ENCODE data around the gene BDKRB1.

The BDKRB1 gene

DNA sequence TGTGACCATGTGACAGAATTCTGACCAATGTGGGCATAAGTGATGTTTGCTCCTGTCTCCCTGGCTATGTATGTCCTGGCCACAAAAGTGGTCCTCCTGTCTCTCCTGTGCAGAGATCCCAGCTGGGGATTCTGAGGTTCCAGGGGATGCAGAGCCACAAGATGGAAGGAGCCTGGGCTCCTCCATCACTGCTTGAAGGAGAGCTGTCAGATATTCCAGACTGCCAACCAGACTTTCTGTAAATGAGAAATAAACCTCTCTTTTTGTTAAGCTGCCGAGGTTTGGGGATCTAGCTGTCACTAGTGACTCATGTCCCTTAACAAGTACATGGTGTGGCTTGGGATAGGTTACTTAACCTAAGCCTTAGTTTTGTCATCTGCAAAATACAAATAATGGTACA, 21.9 kb downstream of the BDKRB1 start:
- TF ChIP-seq RAD21 (IDR thresholded peaks at IDR 0.05; ENCODE audit: low read depth) (no peak), NFIC (IDR thresholded peaks at IDR 0.05) (no peak), CEBPB (IDR thresholded peaks at IDR 0.05) (no peak), TAF1 (IDR thresholded peaks at IDR 0.05; ENCODE audit: low read depth) (no peak)
- TF ChIP-seq, protein P1, sequence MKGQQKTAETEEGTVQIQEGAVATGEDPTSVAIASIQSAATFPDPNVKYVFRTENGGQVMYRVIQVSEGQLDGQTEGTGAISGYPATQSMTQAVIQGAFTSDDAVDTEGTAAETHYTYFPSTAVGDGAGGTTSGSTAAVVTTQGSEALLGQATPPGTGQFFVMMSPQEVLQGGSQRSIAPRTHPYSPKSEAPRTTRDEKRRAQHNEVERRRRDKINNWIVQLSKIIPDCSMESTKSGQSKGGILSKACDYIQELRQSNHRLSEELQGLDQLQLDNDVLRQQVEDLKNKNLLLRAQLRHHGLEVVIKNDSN (IDR thresholded peaks at IDR 0.05): 0 out of 2 replicates have a peak, but pooled peaks have one; percentile 40

DNA sequence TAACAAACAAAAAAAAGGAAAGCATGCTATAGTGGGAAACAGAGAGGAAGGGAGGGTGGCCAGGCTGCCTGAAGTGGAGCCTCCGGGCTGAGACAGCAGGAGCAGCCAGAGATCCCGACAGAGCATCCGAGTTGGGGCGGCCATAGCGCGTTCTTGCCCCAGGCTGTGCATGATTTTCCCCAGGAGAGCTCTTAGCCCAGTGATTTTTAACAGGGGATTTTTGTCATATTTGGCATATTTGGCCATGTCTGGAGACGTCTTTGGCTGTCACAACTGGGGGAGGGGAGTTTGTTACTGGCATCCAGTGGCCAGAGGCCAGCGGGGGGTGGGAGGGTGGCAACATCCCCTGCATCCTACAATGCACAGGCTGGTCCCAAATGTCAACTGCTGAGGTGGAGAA, 23.6 kb downstream of the BDKRB1 start:
- TF ChIP-seq RAD21 (IDR thresholded peaks at IDR 0.05; ENCODE audit: low read depth) (no peak), NFIC (IDR thresholded peaks at IDR 0.05) (no peak), TCF12 (IDR thresholded peaks at IDR 0.05; ENCODE audit: low read depth) (no peak), CEBPB (IDR thresholded peaks at IDR 0.05) (no peak), CREB1 (IDR thresholded peaks at IDR 0.05; ENCODE audit: low read depth) (no peak), EGR1 (IDR thresholded peaks at IDR 0.05) (no peak), FOXM1 (IDR thresholded peaks at IDR 0.05; ENCODE audit: borderline replicate concordance, low read depth) (no peak)
- TF ChIP-seq, protein P1 (IDR thresholded peaks at IDR 0.05): no peak

DNA sequence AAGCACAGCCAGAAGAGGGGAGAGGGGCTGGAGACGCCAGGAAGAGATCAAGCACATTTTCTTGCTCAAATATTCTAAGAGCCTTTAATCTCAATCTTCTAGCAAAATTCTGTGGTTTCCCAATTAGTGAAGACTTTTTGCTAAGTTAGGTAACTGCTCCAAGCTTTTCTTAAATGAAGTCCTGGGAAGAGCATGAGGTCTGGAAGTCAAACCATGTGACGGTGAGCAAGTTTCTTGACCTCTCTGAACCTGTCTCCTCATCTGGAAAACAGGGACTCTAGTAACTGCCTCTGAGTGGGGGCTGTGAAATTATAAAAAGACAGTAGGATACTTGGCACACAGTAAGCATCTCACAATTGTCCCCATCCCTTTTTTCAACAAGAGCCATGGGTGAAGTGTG, 24.1 kb downstream of the BDKRB1 start:
- no peak for TF ChIP-seq ZBTB7A (IDR thresholded peaks at IDR 0.05; ENCODE audit: low read depth)
- no peak for TF ChIP-seq NFIC (IDR thresholded peaks at IDR 0.05)
- no peak for TF ChIP-seq YY1 (IDR thresholded peaks at IDR 0.05; ENCODE audit: low read depth)
- TF ChIP-seq, protein P1 (IDR thresholded peaks at IDR 0.05): no peak
- TF ChIP-seq FOXM1 (IDR thresholded peaks at IDR 0.05; ENCODE audit: borderline replicate concordance, low read depth): no peak
- no peak for TF ChIP-seq TAF1 (IDR thresholded peaks at IDR 0.05; ENCODE audit: low read depth)

DNA sequence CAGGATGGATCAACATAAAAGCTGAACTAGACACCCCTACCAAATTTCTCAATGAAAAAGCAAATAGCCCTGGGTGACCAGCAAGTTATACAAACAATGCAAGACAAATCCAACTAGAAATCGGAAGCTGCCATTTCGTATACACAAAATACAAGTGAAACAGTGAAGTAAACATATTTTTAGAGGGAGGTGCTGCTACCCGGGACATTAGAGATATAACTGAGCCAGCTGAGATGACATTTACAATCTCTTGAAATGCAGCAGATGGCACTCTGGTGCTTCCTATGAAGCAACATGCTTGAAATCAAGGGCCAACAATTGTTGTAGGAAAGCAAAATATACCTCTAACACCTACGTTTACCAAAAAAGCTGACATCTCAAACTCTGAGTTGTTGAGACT, 25.5 kb downstream of the BDKRB1 start:
- TF ChIP-seq NFIC (IDR thresholded peaks at IDR 0.05) (no peak), ZBTB7A (IDR thresholded peaks at IDR 0.05; ENCODE audit: low read depth) (no peak), TAF1 (IDR thresholded peaks at IDR 0.05; ENCODE audit: low read depth) (no peak), CEBPB (IDR thresholded peaks at IDR 0.05) (no peak), EGR1 (IDR thresholded peaks at IDR 0.05) (no peak)

DNA sequence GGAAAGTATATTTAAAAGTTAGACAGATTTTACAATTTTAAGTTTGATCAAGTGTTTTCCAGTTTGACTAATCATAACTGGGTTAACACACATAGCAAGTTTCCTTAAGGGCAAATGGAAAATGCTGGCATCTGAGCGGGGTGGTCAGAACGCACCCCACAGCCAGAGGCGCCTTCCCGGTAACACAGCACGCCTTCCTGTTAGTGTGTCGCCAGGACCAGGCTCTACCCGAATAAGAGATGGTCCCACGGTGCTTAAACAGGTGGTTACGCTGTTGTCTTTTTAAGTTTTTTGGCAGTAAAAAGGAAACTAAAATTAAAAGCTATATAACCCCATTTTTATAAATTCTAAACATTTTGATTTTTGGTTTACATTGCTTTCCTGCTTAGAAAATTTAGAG, 28.0 kb downstream of the BDKRB1 start:
- no peak for TF ChIP-seq ZBTB7A (IDR thresholded peaks at IDR 0.05; ENCODE audit: low read depth)
- TF ChIP-seq, protein P2, sequence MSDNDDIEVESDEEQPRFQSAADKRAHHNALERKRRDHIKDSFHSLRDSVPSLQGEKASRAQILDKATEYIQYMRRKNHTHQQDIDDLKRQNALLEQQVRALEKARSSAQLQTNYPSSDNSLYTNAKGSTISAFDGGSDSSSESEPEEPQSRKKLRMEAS (IDR thresholded peaks at IDR 0.05): no peak
- TF ChIP-seq YY1 (IDR thresholded peaks at IDR 0.05; ENCODE audit: low read depth): no peak
- TF ChIP-seq, protein P3, sequence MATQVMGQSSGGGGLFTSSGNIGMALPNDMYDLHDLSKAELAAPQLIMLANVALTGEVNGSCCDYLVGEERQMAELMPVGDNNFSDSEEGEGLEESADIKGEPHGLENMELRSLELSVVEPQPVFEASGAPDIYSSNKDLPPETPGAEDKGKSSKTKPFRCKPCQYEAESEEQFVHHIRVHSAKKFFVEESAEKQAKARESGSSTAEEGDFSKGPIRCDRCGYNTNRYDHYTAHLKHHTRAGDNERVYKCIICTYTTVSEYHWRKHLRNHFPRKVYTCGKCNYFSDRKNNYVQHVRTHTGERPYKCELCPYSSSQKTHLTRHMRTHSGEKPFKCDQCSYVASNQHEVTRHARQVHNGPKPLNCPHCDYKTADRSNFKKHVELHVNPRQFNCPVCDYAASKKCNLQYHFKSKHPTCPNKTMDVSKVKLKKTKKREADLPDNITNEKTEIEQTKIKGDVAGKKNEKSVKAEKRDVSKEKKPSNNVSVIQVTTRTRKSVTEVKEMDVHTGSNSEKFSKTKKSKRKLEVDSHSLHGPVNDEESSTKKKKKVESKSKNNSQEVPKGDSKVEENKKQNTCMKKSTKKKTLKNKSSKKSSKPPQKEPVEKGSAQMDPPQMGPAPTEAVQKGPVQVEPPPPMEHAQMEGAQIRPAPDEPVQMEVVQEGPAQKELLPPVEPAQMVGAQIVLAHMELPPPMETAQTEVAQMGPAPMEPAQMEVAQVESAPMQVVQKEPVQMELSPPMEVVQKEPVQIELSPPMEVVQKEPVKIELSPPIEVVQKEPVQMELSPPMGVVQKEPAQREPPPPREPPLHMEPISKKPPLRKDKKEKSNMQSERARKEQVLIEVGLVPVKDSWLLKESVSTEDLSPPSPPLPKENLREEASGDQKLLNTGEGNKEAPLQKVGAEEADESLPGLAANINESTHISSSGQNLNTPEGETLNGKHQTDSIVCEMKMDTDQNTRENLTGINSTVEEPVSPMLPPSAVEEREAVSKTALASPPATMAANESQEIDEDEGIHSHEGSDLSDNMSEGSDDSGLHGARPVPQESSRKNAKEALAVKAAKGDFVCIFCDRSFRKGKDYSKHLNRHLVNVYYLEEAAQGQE (IDR thresholded peaks at IDR 0.05; ENCODE audit: low read depth): no peak
- no peak for TF ChIP-seq TAF1 (IDR thresholded peaks at IDR 0.05; ENCODE audit: low read depth)
- no peak for TF ChIP-seq TEAD4 (IDR thresholded peaks at IDR 0.05)

DNA sequence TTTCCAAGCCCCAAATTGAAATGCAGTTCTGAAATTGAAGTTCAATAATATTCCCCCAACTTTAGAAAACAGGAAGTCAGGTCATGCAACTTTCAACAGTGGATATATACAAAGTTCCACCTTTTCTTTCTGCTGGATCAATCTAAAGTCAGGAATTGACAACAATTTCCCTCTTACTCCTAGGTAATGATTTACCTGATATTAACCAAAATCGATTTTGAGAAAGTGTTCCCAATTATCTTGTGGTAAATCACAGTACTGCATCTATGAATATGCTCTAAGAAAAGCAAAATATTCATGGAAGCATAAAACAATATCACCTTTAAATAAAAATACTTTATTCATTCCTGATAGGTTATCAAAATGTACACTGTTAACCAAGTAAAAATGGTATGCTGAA, 28.4 kb downstream of the BDKRB1 start:
- TF ChIP-seq YY1 (IDR thresholded peaks at IDR 0.05; ENCODE audit: low read depth) (no peak), EP300 (IDR thresholded peaks at IDR 0.05; ENCODE audit: borderline replicate concordance) (no peak), CEBPB (IDR thresholded peaks at IDR 0.05) (no peak)
- TF ChIP-seq, protein P3 (IDR thresholded peaks at IDR 0.05; ENCODE audit: low read depth): no peak

DNA sequence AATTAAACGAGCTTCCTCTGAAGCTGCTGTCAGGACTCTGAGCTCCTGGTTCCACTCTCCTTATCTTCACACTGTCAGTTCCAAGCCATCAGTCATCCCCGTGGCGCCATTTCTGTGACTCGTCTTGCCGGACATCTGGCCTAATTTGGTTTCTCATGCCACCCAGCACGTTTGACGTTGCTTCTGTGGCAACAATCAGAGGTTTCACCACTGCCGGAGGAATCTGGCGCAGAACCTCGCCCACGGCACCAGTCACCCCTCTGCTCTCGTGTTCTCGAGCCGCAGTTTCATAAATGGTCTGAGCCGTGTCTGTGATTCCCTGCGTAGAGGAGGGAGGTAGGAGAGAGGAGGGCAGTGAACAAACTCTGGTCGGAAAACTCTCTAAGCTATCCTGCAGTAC, 29.7 kb downstream of the BDKRB1 start:
- no peak for TF ChIP-seq CREB1 (IDR thresholded peaks at IDR 0.05; ENCODE audit: low read depth)
- no peak for TF ChIP-seq NFIC (IDR thresholded peaks at IDR 0.05)
- no peak for TF ChIP-seq EGR1 (IDR thresholded peaks at IDR 0.05)
- no peak for TF ChIP-seq YY1 (IDR thresholded peaks at IDR 0.05; ENCODE audit: low read depth)
- no peak for TF ChIP-seq TAF1 (IDR thresholded peaks at IDR 0.05; ENCODE audit: low read depth)
- TF ChIP-seq FOXM1 (IDR thresholded peaks at IDR 0.05; ENCODE audit: borderline replicate concordance, low read depth): no peak
- TF ChIP-seq, protein P3 (IDR thresholded peaks at IDR 0.05; ENCODE audit: low read depth): no peak
- no peak for TF ChIP-seq RAD21 (IDR thresholded peaks at IDR 0.05; ENCODE audit: low read depth)
- TF ChIP-seq, protein P1 (IDR thresholded peaks at IDR 0.05): no peak
- no peak for TF ChIP-seq TCF12 (IDR thresholded peaks at IDR 0.05; ENCODE audit: low read depth)
